Measurements from ENCODE around the gene MBTPS1.

GRCh38 chr16:84120023-84120422 lies 3.3 kb upstream of the MBTPS1 start:
- TF ChIP-seq CTCF (IDR thresholded peaks at IDR 0.05) (no peak), POLR2A (IDR thresholded peaks at IDR 0.05) (no peak)

Data from esophagus squamous epithelium (tissue), 4 donors.